C1 segment of cervical spinal cord (tissue), 14 donors: Measurements from ENCODE around the gene NACC2.

ENCODE experiments used
- DNase-seq, 14 donors: peaks; one replicate each; lab custom pipeline; 2025; lab: John Stamatoyannopoulos, UW

Gene NACC2

DNA sequence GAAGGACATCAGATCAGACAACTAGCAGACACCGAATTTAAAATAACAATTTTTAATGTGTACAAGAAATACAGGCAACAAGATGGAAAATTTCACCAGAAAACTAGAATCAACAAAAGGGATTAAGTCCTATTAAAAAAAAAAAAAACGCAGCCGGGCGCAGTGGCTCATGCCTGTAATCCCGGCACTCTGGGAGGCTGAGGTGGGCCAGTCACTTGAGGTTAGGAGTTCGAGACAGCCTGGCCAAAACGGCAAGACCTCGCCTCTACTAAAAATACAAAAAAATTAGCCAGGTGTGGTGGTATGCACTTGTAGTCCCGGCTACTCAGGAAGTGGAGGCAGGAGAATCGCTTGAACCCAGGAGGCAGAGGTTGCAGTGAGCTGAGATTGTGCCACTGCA, 69.6 kb downstream of the NACC2 start:
- no peak for DNase-seq

DNA sequence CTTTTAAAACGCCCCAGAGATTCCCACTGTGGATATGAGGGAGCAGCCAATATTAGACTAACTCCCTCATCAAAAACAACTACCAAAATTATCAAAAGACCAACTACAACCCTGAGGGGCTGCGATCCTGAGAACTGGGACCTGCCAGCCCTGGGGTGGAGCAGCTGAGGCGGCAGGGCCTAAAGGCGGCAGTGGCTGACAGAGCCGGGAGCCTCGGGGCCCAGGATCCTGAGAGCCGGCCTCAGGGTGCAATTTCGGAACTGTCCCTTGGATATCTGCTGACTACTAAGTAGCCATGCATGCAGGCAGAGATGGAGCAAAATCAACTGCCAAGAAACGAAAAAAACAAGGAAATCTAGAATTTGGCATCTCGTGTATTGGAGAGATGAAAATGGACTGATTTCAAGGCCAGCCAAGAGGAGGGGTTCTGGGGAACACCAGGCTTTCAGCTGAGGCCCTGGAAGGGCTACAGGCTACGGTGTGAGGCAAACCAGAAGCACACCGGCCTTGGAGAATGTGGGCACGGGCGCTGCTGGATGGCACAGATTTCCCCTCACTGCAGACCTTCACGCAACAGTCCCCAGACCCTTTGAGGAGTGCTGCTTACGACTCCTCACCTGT, 70.3 kb downstream of the NACC2 start:
- peak in 1 of 14 donors; percentile 27 for DNase-seq

DNA sequence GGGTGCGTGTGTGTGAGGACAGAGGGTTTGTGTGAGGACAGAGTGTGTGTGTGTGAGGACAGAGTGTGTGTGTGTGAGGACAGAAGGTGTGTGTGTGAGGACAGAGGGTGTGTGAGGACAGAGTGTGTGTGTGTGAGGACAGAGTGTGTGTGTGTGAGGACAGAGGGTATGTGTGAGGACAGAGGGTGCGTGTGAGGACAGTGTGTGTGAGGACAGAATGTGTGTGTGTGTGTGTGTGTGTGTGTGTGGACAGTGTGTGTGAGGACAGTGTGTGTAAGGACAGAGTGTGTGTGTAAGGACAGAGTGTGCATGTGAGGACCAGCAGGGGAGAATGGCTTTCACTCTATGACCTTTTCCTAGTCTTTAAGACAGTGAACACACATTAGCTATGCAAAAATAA, 70.8 kb downstream of the NACC2 start:
- DNase-seq, result no peak

DNA sequence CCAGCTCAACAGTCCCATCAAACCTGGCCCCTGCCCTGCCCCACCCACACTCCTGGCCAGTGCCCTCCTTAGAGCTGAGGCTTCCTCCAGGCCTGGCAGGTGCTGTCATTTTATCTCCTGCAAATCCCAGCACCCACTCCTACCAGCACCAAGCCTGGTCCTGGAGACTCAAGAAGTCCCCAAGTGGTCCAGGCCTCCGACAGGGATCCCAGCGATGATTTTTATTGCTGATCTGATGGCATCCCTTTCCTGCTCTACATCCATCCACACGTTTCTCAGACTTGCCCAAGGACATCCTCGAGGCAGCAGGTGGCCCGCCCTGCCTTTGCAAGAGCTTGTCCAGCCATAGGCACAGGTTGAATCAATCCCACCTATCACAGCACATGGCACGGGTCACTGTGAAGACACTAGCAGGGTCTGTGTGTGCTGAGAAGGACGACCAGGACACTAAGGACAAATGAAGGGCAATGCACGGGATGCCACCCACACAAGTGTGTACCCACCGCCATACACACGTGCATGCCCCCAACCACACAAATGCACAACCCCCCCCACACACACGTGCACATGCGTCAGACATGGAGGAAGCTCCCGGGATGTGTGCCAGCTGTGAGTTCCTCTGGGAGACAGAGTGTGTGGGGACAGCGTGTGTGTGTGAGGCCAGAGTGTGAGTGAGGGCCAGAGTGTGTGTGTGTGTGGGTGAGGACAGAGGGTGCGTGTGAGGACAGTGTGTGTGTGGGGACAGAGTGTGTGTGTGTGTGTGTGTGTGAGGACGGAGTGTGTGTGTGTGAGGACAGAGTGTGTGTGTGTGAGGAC, 71.5 kb downstream of the NACC2 start:
- DNase-seq, result no peak

DNA sequence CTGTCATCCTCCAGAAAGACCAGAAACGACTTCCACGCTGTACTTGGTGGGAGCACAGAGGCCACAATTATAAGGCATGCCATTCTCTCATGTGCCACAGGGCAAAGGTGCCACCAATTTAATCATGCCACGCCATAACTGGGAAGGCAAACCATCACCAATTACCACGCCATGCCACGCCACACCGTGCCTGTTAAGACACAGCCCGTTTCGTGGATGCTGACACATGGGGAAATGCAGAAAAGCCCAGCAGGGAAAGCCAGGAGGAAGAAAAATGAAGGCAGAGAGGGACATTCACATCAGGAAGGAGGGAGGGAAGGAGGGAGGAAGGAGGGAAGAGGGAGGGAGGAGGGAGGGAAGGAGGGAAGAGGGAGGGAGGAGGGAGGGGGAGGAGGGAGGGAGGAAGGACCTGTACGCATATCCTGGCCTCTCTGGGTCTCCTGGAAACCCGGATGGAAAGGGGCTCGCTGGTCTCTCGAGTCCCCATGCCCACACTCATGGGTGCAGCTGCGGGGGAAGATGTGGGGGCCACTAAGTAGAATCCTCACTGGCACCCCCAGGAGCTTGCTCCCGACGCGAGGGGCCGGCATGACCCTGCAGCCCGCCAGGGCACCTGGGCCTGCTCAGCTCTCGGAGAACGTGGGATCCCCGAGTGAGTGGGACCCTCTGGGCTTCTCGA, 72.2 kb downstream of the NACC2 start:
- no peak for DNase-seq

DNA sequence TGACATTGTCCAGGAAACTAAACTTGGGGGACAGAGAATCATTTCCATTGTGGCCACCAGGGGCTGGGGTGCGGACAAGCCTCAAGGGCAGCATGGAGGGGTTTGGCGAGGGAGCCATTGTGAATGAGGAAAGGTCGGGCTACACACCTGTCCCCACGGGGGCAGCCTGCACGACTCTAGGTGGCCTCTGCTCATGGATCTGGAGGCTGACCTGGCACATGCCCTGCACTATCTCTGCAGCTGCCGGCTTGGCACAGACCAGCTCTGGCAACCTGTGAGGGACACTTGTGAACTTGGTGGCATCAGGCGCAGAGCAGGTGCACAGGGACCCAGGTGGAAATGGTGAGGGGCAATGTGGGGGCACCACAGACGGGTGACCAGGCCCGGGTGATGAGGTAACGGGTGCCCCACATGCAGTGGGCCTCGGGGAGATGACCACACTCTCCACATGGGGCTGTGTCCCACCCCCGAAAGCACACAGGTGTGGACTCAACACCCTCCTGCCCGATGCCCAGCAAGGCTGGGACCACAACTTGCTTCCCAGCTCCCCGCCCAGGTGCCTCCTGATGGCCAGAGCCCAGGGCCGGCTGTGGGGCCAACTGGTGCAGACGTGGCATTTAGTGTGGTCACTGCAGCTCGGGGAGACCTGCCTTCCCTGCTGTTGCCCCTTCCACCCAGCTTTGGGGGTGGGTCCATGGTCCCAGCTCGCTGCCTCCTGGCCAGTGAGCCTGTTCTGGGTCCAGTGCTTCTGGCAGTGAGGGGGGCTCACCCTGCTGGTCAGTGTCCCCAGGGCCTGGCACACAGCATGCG, 73.0 kb downstream of the NACC2 start:
- peak in 1 of 14 donors; percentile 14 for DNase-seq

DNA sequence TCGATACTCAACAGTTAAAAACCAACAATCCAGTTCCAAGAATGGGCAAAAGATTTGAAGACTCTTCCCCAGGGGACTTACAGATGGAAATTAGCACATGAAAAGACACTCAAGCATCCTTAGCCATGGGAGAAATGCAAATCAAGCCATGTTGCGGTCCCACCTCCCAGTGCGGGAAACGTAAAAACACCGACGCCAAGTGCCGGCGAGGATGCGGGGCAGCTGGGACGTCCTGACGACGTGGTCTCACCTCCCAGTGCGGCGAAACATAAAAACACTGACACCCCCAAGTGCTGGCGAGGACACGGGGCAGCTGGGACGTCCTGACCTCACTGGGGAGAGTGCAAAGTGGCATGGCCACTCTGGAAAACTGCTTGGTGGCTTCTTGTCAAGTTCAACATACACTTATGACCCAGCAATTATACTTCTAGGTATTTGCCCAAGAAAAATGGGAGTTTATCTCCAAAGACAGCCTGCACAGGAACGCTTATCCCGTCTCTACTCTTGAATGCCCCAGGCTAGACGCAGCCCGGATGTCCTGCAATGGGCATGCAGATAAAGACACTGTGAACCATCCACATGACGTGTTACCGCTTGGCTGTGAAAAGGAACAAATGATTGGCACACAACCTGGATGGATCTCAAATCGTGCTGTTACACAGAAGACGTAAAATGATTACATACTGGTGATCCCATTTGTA, 73.8 kb downstream of the NACC2 start:
- DNase-seq, result no peak

DNA sequence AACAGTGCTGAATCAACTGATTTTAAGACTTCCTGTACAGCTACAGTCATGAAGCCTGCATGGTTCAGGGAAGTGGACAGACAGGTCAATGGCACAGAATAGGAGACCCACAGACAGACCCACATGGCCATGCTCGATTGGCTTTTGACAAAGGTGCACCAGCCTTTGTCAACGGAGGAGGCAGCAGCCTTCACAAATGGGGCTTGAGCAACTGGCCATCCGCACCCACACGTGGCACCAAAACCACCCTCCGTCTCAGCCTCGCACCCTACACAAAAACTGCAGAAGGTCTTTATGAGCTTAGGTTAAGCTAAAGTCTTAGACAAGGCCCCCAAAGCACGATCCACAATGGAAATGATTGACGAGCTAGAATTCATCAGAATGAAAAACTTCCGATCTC, 74.4 kb downstream of the NACC2 start:
- DNase-seq, result no peak

DNA sequence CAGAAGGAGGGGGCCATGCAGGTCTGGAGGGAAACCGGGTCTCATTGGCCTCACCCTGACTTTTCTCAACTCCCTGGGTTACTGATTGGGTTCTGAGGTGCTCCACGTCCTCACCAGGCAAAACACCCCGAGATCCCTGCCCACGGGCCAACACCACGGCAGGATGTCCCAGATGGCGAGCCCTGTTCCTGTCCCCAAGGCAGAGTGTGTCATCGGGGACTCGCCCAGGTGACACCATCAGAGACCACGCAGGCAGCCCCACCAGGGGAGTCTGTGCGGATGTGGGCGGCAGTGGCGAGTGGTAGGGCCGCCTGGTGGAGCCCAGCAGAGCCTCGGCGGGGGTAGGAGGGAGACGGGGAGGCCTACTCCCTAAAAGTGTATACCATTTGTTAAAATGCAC, 74.9 kb downstream of the NACC2 start:
- no peak for DNase-seq

DNA sequence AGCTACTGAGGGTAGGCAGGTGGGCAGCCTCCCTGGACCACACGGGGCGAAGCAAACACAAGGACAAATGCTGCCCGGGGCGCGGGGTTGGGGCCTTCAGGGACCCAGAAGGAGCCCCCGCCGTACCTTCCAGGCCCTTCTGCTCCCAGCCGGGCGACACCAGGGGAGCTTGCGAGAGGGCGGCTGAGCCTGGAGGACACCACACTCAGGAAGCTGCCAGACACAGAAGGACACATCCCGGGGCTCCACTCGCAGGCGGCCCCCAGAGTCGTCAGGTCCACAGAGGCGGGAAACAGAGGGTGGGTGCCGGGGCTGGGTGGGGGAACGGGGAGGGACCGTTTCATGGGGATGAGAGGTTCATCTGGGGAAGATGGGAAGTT, 75.4 kb downstream of the NACC2 start:
- DNase-seq, result no peak

DNA sequence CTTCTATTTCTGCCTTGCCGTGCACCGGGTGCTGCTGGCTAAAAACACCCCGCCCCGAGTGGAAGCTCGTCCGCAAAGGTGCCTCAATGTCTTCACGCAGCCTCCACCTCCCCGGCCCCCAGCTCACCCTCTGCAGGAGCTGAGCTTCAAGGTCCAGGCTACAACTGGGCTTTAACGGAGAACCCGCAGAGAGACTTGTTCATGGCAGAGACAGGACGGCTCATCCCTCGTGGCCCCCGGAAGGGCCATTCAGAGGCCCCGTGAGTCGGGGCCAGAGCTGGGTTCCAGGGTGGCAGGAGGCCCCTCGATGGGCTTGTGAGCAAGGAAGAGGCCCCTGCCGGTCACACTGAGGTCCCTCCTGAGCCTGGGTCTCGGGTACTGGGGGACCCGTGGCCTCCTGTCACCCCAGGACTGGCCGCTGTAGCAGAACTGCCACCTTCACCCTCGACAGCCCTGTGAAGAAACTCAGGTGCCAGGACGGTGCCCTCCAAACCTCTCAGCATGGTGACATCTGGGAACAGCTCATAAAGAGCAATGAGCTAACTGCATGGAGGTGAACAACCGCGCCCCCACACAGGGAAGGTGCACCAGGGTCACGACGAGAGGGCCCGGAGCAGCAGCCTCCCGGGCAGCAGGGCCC, 75.9 kb downstream of the NACC2 start:
- peak in 1 of 14 donors; percentile 17 for DNase-seq

DNA sequence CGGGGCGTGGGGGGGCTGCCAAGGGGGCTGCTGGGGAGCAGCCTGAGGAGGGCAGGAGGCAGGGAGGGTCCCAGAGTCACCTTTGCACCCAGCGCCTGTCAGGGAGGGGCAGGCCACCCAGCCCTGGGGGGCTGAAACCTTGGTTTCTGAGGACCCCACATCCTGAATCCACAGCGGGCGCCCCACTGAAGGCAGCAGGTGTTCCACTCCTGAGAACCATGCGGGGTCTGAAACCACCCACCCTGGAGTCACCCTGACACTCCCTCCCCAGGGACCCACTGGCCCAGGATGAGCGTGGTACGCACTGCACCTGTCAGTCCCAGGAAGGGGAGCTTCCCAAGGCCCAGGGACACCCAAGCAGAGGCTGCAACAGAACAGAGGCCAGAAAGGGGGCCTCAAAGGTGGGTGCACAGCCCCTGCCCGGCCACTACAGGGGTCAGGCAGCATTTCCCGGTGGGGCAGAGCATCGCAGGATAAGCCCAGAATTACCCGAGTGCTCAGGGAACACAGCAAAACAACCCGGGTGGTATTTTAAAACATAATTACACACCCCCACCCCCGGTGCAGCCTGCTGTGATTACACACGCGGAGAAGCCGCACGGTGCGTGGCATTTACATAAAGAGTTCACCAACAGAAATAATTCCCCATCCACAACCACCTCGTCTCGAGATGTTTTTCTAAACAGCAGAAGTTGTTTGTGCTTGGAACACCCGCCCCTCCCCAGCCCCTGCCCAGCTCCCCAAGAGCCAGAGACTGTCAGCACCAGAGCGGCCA, 76.6 kb downstream of the NACC2 start:
- no peak for DNase-seq

DNA sequence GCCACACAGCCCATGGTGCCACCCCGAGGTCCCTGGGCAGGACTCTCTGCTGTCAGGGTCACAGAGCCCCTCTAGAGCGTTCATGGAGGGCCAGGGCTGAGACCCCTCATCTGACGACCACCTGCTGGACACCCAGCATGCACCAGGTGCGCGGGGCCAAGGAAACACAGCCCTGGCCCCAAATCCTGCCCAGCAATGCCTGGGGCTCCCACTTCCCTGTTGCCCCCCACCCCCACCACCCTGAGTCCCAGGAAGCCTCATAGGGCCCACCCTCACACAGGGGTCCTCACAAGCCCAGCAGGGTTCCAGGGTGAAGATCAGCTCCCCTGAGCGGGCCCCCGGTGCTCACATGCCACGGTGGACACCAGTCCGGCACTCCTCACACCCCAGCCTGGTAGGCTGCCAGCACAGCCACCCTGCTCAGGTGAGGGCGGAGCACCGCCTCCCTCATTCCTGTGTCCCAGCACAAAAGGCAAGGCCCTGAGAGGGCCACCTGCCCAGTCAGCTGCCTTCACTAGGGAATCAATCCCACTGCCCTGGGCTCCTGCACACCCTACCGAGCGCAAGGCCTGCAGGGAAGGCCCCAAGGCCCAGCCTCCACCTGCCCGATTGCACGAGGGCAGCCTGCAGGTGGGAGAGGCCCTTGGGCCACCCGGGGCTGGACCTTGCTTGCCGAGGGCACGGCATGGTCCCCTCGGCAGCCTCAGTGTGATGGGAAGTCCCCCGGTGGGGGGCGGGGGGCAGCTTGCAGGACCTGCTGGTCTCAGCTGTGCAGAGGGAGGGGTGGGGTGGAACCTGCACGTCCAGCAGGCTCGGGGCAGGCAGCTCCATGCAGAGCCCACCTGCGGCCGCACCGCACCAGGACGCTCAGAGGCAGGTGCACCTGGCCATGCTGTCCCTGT, 77.5 kb downstream of the NACC2 start:
- no peak for DNase-seq

DNA sequence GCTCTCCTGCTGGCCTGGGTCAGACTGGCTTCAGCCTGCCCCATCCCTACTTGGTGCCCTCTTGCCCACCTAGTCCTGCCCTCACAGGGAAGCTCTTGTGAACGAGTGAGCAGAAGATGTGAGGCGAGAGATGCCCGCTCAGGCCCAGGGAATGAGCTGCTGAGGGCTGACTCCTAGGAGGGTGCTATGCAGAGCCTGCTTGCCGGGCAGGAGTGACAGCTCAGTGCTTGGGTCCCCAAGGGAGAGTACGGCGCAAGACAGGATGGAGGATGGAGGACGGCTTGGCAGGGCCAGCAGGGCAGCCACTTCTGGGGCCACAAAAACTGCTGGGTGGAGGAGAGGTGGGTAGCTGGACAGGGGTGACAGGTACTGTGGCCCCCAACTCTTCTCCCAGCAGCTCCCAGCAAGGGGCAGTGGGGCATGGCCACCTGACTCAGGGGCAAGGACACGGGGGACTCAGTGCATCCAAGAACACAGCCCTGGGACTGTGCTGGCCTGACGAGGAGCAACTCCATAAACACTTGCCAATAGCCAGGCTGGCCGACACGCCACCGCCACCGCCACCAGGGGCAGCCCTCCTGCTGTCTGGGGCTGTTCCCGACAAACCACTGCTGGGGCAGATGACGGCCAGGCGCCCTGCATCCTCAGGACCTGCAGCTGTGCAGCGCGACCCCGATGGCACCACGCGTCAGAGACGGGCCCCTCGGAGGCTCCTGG, 78.4 kb downstream of the NACC2 start:
- DNase-seq, result no peak

DNA sequence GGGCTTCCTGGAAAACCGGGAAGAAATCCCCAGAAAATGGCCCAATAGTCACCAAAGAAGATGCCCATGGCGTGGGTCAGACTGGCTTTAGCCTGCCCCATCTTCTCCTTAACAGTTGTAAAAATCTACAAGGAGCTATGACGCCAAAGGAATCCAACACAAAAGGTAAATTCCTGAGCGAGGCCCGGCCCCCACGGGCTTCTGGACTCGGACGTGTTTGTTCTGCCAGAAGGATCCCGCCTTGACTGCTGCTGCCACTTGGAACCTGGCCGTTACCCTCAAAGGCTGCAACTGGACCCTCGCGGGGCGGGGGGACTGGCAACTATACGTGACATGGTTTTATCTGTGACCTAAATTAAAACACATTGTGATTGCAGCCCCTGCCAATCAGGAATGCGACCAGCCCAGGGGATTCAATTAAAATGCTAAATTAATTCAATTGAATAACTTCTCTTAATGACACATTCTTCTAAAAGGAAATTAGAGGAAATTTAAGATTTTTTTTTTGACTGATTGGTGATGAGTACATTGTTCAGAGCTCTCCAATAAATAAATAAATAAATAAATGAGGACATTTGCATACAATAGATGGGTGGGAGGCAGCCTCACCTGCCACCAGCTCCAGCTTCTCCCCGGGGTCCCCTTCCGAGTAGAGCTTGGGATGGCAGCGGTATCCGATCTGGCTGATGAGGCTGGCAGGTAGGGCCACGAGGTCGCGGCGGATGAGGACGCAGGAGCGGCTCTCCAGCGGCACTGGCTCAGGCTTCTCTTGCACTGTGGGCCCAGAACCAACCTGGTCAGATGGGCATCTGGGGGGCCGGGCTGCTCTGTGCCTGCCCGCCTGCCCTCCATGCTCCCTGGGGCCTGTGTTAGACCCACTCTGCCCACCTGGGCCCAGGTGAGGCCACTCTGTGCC, 79.2 kb downstream of the NACC2 start:
- no peak for DNase-seq

DNA sequence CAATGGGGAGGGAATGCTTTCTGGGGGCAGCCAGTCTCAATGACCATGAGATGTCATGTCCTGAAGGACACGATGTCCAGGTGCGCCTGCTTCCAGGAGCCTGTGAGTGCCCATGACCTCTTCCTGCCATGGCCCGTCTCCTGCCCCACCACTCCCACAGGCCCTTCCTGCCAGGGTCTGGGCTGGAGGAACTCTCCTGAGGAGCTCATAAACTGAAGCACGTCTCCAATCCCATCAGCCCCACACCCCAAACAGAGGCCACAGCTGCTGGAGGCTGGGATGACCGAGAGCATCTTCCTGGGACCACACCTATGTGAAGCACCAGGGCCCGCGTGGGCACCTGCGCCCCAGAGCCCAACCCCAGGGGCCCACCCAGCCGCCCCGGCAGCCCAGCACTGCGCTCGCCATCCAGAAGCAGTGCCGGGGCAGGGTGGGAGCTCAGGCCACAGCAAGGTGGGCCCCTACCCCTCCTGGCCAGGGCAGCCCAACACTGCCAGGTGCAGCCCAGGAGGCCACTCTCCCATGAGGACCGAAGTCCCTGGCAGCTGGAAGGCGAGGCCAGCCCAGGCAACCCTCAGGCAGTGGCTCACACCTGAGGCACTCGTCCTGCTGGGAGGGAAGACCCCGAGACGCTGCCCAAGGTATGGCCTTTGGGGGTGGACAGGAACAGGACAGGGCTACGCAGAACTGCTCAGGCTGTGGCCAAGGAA, 80.0 kb downstream of the NACC2 start:
- DNase-seq, result no peak
